Keratinocyte (primary cell): ENCODE results near the gene CYP4F3. TPM values are rescaled to one million over a fixed set of nuclear protein-coding genes. Genes with fewer than 3 reads are reported as not detected.
"Not testable (repeated sequence)": the region's sequence is repeated elsewhere in the genome, so short reads cannot be mapped to it uniquely, and the experiment has no call there.

ENCODE experiments used
- DNase-seq: peaks from one replicate; pipeline ENCODE4 v3.0.0-alpha.2; 2011; ENCODE audit warnings: low read depth, missing footprints, low spot score
- FAIRE-seq: peaks from 2 replicates; lab custom pipeline; 2011; peaks lifted over from hg19 to GRCh38; lab: Jason Lieb, UNC
- H2AFZ ChIP-seq: 2 replicates; pipeline ENCODE4 v1.6.0; 2012; ENCODE audit warnings: low read length, control low read depth, inconsistent platforms; ENCODE audit not compliant: control insufficient read depth
- H3K27ac ChIP-seq: 2 replicates; pipeline ENCODE4 v1.5.1; 2011; ENCODE audit warnings: low read length; ENCODE audit not compliant: control insufficient read depth, insufficient read depth
- H3K27me3 ChIP-seq: 3 replicates; pipeline ENCODE4 v1.6.0; 2011; ENCODE audit warnings: low read length; ENCODE audit not compliant: control insufficient read depth, insufficient read depth; ENCODE audit errors: extremely low read depth
- H3K36me3 ChIP-seq, 2 experiments: 2 replicates in 1 of 2; 3 replicates in 1 of 2; pipeline ENCODE4 v1.5.1; 2011; ENCODE audit warnings: low read length in 2 of 2, mild to moderate bottlenecking in 1 of 2; ENCODE audit not compliant: control insufficient read depth in 2 of 2, insufficient read depth in 2 of 2; ENCODE audit errors: extremely low read depth in 1 of 2
- H3K4me1 ChIP-seq: 3 replicates; pipeline ENCODE4 v1.5.1; 2011; ENCODE audit warnings: low read length; ENCODE audit not compliant: control insufficient read depth, insufficient read depth; ENCODE audit errors: extremely low read depth
- H3K4me2 ChIP-seq: 3 replicates; pipeline ENCODE4 v1.6.0; 2011; ENCODE audit warnings: low read depth, low read length; ENCODE audit not compliant: control insufficient read depth, insufficient read depth; ENCODE audit errors: extremely low read depth
- H3K4me3 ChIP-seq, 3 experiments: fragments of 200-600 bp in 1 of 3; sonication (generic) in 1 of 3; 2 replicates in 2 of 3; 3 replicates in 1 of 3; pipeline ENCODE4 v1.5.1; 2011 to 2016; ENCODE audit warnings: low read length in 3 of 3, mild to moderate bottlenecking in 3 of 3, control low read depth in 2 of 3, inconsistent platforms in 1 of 3, low read depth in 1 of 3, mixed read lengths in 1 of 3, mixed run types in 1 of 3, moderate library complexity in 1 of 3; ENCODE audit not compliant: control insufficient read depth in 2 of 3, insufficient read depth in 2 of 3; ENCODE audit errors: extremely low read depth in 1 of 3
- H3K79me2 ChIP-seq: 2 replicates; pipeline ENCODE4 v1.6.0; 2012; ENCODE audit warnings: low read length; ENCODE audit not compliant: control insufficient read depth, insufficient read depth
- H3K9ac ChIP-seq: 3 replicates; pipeline ENCODE4 v1.6.0; 2011; ENCODE audit warnings: low read length; ENCODE audit not compliant: control insufficient read depth, insufficient read depth; ENCODE audit errors: extremely low read depth
- H3K9me1 ChIP-seq: 3 replicates; pipeline ENCODE4 v1.6.0; 2011; ENCODE audit warnings: low read length; ENCODE audit not compliant: control insufficient read depth, insufficient read depth; ENCODE audit errors: extremely low read depth
- H3K9me3 ChIP-seq: 2 replicates; pipeline ENCODE4 v1.5.1; 2012; ENCODE audit warnings: low read depth, low read length; ENCODE audit not compliant: control insufficient read depth
- H4K20me1 ChIP-seq: 3 replicates; pipeline ENCODE4 v1.6.0; 2011; ENCODE audit warnings: low read length; ENCODE audit not compliant: control insufficient read depth, insufficient read depth; ENCODE audit errors: extremely low read depth
- EZH2 ChIP-seq: IDR thresholded peaks from one replicate; pipeline ENCODE4 v1.6.1; 2012; ENCODE audit warnings: inconsistent platforms, mild to moderate bottlenecking, low read length, moderate library complexity
- dilution Hi-C: fragments of 300-500 bp; cut with MboI; formaldehyde crosslinking; loops from one replicate; pipeline ENCODE4 v1.7.0; 2020; ENCODE audit warnings: low sequenced_read_pairs; ENCODE audit not compliant: extremely low pct_ligation_motif_present
- polyA plus RNA-seq, 5 experiments: library from polyadenylated mRNA; depleted of rRNA in 3 of 5; stranded (reverse) in 3 of 5; stranded (forward) in 1 of 5; unstranded in 1 of 5; fragments of >200 nt; gene quantifications; 1 replicate in 1 of 5; 2 replicates in 3 of 5; 3 replicates in 1 of 5; pipeline versions ENCODE4 v1.2.1 to v1.2.3, GENCODE V29; 2011 to 2012; ENCODE audit warnings: missing spikeins in 2 of 5, low read depth in 1 of 5, low replicate concordance in 1 of 5
- TF ChIP-seq, protein P1 (sequence below), 3 experiments: IDR thresholded peaks in 1 of 3; conservative IDR thresholded peaks in 1 of 3; optimal IDR thresholded peaks in 1 of 3; 2 replicates in 2 of 3; 3 replicates in 1 of 3; pipeline versions ENCODE3 to v1.5.1; 2011; ENCODE audit warnings: low read length in 3 of 3, mild to moderate bottlenecking in 3 of 3, moderate library complexity in 2 of 3, control low read depth in 1 of 3, inconsistent platforms in 1 of 3; ENCODE audit not compliant: insufficient read depth in 2 of 3; ENCODE audit errors: extremely low read depth in 1 of 3

The CYP4F3 gene
- polyA plus RNA-seq, 1 donor (not counting 4 experiments of a cell fraction or from before 2014, with no cell fraction given) = 0.76 TPM

DNA sequence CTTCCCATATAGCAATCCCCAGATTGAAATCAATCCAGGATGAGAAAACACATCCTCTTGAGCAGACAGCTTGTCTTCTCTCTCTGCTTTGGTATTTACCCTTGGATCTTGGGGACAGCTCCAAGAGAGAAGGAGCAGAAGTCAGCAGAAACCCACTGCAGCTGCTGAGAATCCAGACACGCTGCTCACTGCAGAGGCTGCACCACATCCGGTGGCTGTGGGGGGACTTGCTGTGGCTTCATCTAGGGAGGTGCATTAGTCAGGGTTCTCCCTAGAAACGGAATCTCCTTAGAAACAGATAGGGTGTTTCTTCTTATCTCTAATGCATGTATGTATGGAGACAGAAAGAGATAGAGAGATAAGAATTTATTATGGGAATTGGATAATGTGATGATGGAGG lies 34.9 kb downstream of the CYP4F3 start:
- Histone ChIP-seq H2AFZ (no peak overlapping the region), H3K36me3 (no peaks in the 10 kb centered on the region), H3K4me3 (no peak overlapping the region), H3K27me3 (peaks cover 4% of the 10 kb centered on the region), H3K9me3 (no peaks in the 10 kb centered on the region), H3K9ac (no peak overlapping the region), H3K79me2 (no peaks in the 10 kb centered on the region), H3K4me2 (no peak overlapping the region), H3K27ac (no peak overlapping the region), H3K4me1 (no peaks in the 10 kb centered on the region), H4K20me1 (no peaks in the 10 kb centered on the region), H3K9me1 (no peaks in the 10 kb centered on the region)
- FAIRE-seq = no peak
- no peak for TF ChIP-seq EZH2
- TF ChIP-seq, protein P1, sequence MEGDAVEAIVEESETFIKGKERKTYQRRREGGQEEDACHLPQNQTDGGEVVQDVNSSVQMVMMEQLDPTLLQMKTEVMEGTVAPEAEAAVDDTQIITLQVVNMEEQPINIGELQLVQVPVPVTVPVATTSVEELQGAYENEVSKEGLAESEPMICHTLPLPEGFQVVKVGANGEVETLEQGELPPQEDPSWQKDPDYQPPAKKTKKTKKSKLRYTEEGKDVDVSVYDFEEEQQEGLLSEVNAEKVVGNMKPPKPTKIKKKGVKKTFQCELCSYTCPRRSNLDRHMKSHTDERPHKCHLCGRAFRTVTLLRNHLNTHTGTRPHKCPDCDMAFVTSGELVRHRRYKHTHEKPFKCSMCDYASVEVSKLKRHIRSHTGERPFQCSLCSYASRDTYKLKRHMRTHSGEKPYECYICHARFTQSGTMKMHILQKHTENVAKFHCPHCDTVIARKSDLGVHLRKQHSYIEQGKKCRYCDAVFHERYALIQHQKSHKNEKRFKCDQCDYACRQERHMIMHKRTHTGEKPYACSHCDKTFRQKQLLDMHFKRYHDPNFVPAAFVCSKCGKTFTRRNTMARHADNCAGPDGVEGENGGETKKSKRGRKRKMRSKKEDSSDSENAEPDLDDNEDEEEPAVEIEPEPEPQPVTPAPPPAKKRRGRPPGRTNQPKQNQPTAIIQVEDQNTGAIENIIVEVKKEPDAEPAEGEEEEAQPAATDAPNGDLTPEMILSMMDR (optimal IDR thresholded peaks at IDR 0.05 in 1 of 3, IDR thresholded peaks at IDR 0.05 in 1 of 3, conservative IDR thresholded peaks at IDR 0.05 in 1 of 3; ENCODE audit: extremely low read depth in 1 of 3, insufficient read depth in 2 of 3, low read length in 3 of 3) = no peak
- dilution Hi-C loops = no loop called here
- DNase-seq = no peak

DNA sequence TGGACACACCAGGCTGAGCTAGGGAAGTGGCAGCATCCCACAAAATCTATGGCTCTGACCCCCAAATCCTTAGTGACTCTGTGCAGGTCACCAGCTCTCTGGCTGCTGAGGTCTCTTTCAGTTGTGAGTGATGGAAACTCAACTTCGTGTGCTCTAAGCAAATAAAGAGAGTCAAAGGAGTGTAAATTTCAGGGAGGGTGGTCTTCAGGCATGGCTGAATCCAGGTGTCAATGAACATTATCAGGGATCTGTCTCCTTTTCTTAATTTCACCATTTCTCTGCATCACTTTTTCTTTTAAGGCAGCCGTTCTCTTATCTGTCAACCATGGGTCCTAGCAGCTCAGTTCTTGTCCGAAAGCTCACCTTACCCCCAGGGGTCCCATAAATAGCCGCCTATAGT lies 38.4 kb downstream of the CYP4F3 start:
- no peaks in the 10 kb centered on the region for H3K9me3 ChIP-seq
- H3K4me3 ChIP-seq = no peak overlapping the region
- dilution Hi-C loops = no loop called here
- TF ChIP-seq EZH2 = no peak
- no peak for DNase-seq
- H3K9ac ChIP-seq = no peak overlapping the region
- no peak overlapping the region for H3K27ac ChIP-seq
- no peaks in the 10 kb centered on the region for H3K79me2 ChIP-seq
- H3K27me3 ChIP-seq = peaks cover 4% of the 10 kb centered on the region
- no peaks in the 10 kb centered on the region for H3K36me3 ChIP-seq
- no peak overlapping the region for H3K4me2 ChIP-seq
- FAIRE-seq = no peak
- no peaks in the 10 kb centered on the region for H4K20me1 ChIP-seq
- H3K4me1 ChIP-seq = no peaks in the 10 kb centered on the region
- H2AFZ ChIP-seq = no peak overlapping the region
- no peaks in the 10 kb centered on the region for H3K9me1 ChIP-seq

DNA sequence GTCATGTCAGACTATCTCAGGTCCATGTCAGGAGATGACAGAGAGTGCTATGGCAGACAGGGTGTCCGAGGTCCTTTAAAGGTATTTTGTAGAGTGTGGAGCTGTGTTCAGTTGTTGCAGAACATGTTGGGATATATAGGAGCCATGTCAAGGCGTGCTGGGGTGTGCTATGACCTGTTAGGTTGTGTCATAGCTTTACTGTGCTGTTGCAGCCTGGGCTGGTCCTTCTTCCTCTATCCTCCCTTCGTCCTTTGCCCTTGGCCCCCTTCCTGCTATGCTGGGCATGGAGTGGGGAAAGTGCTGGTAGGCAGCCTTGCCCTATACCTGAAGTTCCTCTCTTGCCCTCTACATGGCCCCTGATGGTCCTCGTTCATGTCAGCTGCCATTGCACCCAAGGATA lies 39.2 kb downstream of the CYP4F3 start:
- H3K27ac ChIP-seq = not testable (repeated sequence)

More for the DNA sequence above, 39.2 kb downstream of the CYP4F3 start:
- FAIRE-seq, H3K27me3 ChIP-seq, DNase-seq, H3K9me3 ChIP-seq, H3K36me3 ChIP-seq, H3K79me2 ChIP-seq, H3K4me3 ChIP-seq, H3K9ac ChIP-seq, H4K20me1 ChIP-seq, dilution Hi-C loops, H3K4me2 ChIP-seq, H2AFZ ChIP-seq, H3K4me1 ChIP-seq, H3K9me1 ChIP-seq: not testable (repeated sequence)
